Erythroblast (primary cell): Measurements from ENCODE around the gene RTP2.

Experiments used
- GATA1 ChIP-seq: IDR thresholded peaks from 2 replicates; pipeline ENCODE4 v1.6.1; 2011; ENCODE audit warnings: low read depth, mild to moderate bottlenecking, control low read depth, low read length, moderate library complexity
- POLR2A ChIP-seq: IDR thresholded peaks from 2 replicates; pipeline ENCODE4 v1.6.1; 2011; ENCODE audit warnings: mild to moderate bottlenecking, low read length

GRCh38 chr3:187685948-187686347 is 16.4 kb downstream of the RTP2 start:
- no peak for TF ChIP-seq POLR2A
- TF ChIP-seq GATA1: no peak
